OCI-LY1 (cell line): ENCODE data around the gene ZNF791.

Experiments used
- H2AFZ ChIP-seq: fragments of 200-600 bp; sonication (generic), shearing (Covaris generic); 2 replicates; pipeline ENCODE4 v1.6.0; 2014; ENCODE audit warnings: antibody characterized with exemption, mild to moderate bottlenecking, low read length
- H3F3A ChIP-seq: fragments of 200-600 bp; sonication (generic), shearing (Covaris generic); 2 replicates; pipeline ENCODE4 v1.6.0; 2014; ENCODE audit warnings: mild to moderate bottlenecking, antibody characterized with exemption, low read length, moderate library complexity; ENCODE audit not compliant: insufficient read depth
- H3K27ac ChIP-seq: fragments of 200-600 bp; sonication (generic); 2 replicates; pipeline ENCODE4 v1.5.1; 2014; ENCODE audit warnings: low read length, mixed run types, mild to moderate bottlenecking, low read depth; ENCODE audit not compliant: poor library complexity, severe bottlenecking
- H3K27me3 ChIP-seq: fragments of 200-600 bp; sonication (generic); 2 replicates; pipeline ENCODE4 v1.6.0; 2014; ENCODE audit warnings: antibody characterized with exemption, mild to moderate bottlenecking, low read length, moderate library complexity; ENCODE audit not compliant: insufficient read depth
- H3K36me3 ChIP-seq: fragments of 200-600 bp; sonication (generic); 2 replicates; pipeline ENCODE4 v1.6.1; 2014; ENCODE audit warnings: mild to moderate bottlenecking, antibody characterized with exemption, low read length, moderate library complexity, mixed read lengths; ENCODE audit not compliant: insufficient read depth
- H3K4me1 ChIP-seq: fragments of 200-600 bp; sonication (generic); 2 replicates; pipeline ENCODE4 v1.5.1; 2014; ENCODE audit warnings: mild to moderate bottlenecking, low read length, moderate library complexity; ENCODE audit not compliant: insufficient read depth, severe bottlenecking
- H3K4me2 ChIP-seq: fragments of 200-600 bp; sonication (generic), shearing (Covaris generic); 2 replicates; pipeline ENCODE4 v1.6.1; 2014; ENCODE audit warnings: low read length
- H3K4me3 ChIP-seq: fragments of 200-600 bp; sonication (generic); 2 replicates; pipeline ENCODE4 v1.5.1; 2014; ENCODE audit warnings: low read length, low read depth, mild to moderate bottlenecking, mixed read lengths; ENCODE audit not compliant: poor library complexity, severe bottlenecking
- H3K79me2 ChIP-seq: fragments of 200-600 bp; shearing (Covaris generic); 2 replicates; pipeline ENCODE4 v1.6.1; 2016; ENCODE audit warnings: mixed run types, low read length, mixed read lengths; ENCODE audit not compliant: insufficient read depth
- H3K9ac ChIP-seq: fragments of 200-600 bp; sonication (generic), shearing (Covaris generic); 2 replicates; pipeline ENCODE4 v1.6.1; 2014; ENCODE audit warnings: mild to moderate bottlenecking, low read length, mixed read lengths
- H3K9me2 ChIP-seq: fragments of 200-600 bp; sonication (generic), shearing (Covaris generic); 2 replicates; pipeline ENCODE4 v1.6.1; 2014; ENCODE audit warnings: low read depth, mild to moderate bottlenecking, low read length, mixed read lengths
- H3K9me3 ChIP-seq: fragments of 200-600 bp; shearing (Covaris generic); 2 replicates; pipeline ENCODE4 v1.6.1; 2014; ENCODE audit warnings: low read length, mixed read lengths
- H4K20me1 ChIP-seq: fragments of 200-600 bp; sonication (generic), shearing (Covaris generic); 2 replicates; pipeline ENCODE4 v1.6.0; 2016; ENCODE audit warnings: mild to moderate bottlenecking, low read length; ENCODE audit not compliant: insufficient read depth
- EZH2 ChIP-seq: fragments of 200-600 bp; sonication (generic), shearing (Covaris generic); IDR thresholded peaks from 2 replicates; pipeline ENCODE4 v1.8.0; 2017; ENCODE audit warnings: borderline replicate concordance, mixed run types, mild to moderate bottlenecking, antibody characterized with exemption, low read length, moderate library complexity, mixed read lengths
- TF ChIP-seq, protein P1 (sequence below): fragments of 200-600 bp; sonication (generic), shearing (Covaris generic); IDR thresholded peaks from 2 replicates; pipeline ENCODE4 v1.5.1; 2017; ENCODE audit warnings: mild to moderate bottlenecking, antibody characterized with exemption, low read length, moderate library complexity, mixed read lengths

The ZNF791 gene

DNA sequence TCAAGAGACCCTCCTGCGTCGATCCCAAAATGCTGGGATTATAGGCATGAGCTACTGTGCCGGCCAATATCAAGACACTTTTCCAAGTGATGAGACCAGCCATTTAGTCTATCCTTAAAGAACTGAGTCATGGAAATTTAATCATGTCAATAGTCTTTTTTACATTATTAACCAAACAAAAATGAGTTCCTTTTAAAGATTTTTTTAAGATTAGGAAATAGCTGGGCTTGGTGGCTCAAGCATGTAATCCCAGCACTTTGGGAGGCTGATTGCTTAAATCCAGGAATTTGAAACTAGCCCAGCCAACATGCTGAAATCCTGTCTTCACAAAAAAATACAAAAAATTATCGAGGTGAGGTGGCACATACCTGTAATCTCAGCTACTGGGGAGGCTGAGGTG, 42.8 kb upstream of the ZNF791 start:
- H4K20me1 ChIP-seq = no peaks in the 10 kb centered on the region
- no peaks in the 10 kb centered on the region for H3K36me3 ChIP-seq
- TF ChIP-seq, protein P1, sequence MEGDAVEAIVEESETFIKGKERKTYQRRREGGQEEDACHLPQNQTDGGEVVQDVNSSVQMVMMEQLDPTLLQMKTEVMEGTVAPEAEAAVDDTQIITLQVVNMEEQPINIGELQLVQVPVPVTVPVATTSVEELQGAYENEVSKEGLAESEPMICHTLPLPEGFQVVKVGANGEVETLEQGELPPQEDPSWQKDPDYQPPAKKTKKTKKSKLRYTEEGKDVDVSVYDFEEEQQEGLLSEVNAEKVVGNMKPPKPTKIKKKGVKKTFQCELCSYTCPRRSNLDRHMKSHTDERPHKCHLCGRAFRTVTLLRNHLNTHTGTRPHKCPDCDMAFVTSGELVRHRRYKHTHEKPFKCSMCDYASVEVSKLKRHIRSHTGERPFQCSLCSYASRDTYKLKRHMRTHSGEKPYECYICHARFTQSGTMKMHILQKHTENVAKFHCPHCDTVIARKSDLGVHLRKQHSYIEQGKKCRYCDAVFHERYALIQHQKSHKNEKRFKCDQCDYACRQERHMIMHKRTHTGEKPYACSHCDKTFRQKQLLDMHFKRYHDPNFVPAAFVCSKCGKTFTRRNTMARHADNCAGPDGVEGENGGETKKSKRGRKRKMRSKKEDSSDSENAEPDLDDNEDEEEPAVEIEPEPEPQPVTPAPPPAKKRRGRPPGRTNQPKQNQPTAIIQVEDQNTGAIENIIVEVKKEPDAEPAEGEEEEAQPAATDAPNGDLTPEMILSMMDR = no peak
- TF ChIP-seq EZH2 = no peak
- no peaks in the 10 kb centered on the region for H3K79me2 ChIP-seq
- no peaks in the 10 kb centered on the region for H3K9me2 ChIP-seq
- H3K4me3 ChIP-seq = no peak overlapping the region
- no peak overlapping the region for H3K9ac ChIP-seq
- no peaks in the 10 kb centered on the region for H3K27me3 ChIP-seq
- H3K9me3 ChIP-seq = no peaks in the 10 kb centered on the region
- H3K4me2 ChIP-seq = no peak overlapping the region
- H3K4me1 ChIP-seq = no peaks in the 10 kb centered on the region
- no peak overlapping the region for H3K27ac ChIP-seq
- no peak overlapping the region for H2AFZ ChIP-seq
- no peaks in the 10 kb centered on the region for H3F3A ChIP-seq

DNA sequence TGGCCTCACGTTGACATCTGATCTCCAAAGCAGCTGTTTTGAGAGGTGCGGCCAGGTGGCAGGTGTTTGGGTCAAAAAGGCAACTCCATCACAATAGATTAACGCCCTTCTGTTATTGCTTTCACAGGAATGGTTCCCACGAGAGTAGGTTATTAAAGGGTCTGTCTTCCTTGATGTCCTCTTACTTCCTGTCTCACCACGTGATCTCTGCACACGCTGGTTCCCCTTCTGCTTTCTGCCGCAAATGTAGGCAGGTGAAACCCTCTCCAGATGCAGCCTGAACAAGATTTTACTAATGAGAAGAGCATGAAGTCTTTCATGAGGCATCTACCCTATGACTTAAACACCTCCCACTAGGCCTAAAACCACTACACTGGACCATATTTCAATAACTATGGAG, 36.7 kb upstream of the ZNF791 start:
- Histone ChIP-seq H4K20me1 (no peaks in the 10 kb centered on the region), H3K27ac (no peak overlapping the region), H3K79me2 (no peaks in the 10 kb centered on the region)

DNA sequence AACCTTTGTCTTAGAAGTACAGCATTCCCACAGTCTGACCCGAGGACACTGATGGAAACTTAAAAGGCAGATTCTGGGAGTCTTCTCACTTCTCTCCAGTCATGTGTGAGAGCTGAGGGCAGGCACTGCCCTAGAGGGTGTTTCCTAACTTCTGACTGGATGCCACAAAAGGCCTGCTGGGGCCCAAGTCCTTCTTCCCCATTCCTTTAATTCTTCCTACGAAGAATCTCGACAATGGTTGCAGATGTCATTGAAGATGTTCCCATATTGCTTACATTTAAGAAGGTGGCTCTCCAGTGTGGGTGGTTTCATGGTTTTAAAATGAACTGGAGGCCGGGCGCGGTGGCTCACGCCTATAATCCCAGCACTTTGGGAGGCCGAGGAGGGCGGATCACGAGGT, 32.1 kb upstream of the ZNF791 start:
- H3K9me2 ChIP-seq = no peaks in the 10 kb centered on the region
- peaks cover 56% of the 10 kb centered on the region for H3K36me3 ChIP-seq
- no peak overlapping the region for H2AFZ ChIP-seq
- peaks cover 5% of the 10 kb centered on the region for H3K4me1 ChIP-seq
- TF ChIP-seq, protein P1 = no peak
- TF ChIP-seq EZH2 = no peak
- no peak overlapping the region for H3K4me3 ChIP-seq
- H4K20me1 ChIP-seq = no peaks in the 10 kb centered on the region
- H3K9ac ChIP-seq = no peak overlapping the region
- H3K4me2 ChIP-seq = no peak overlapping the region
- H3K9me3 ChIP-seq = peaks cover 19% of the 10 kb centered on the region
- H3K27me3 ChIP-seq = no peaks in the 10 kb centered on the region
- no peaks in the 10 kb centered on the region for H3K79me2 ChIP-seq
- H3K27ac ChIP-seq = no peak overlapping the region
- no peaks in the 10 kb centered on the region for H3F3A ChIP-seq

More for the DNA sequence above, 36.7 kb upstream of the ZNF791 start:
- H3K9me3 ChIP-seq = 0 out of 2 replicates have a peak, but pooled peaks cover 3% of the 10 kb centered on the region
- H3K27me3 ChIP-seq = no peaks in the 10 kb centered on the region
- no peaks in the 10 kb centered on the region for H3K9me2 ChIP-seq
- H3K36me3 ChIP-seq = peaks cover 16% of the 10 kb centered on the region
- no peak overlapping the region for H2AFZ ChIP-seq
- H3K4me2 ChIP-seq = no peak overlapping the region
- TF ChIP-seq EZH2 = no peak
- TF ChIP-seq, protein P1 = no peak
- H3K9ac ChIP-seq = no peak overlapping the region
- H3K4me3 ChIP-seq = no peak overlapping the region
- peaks cover 5% of the 10 kb centered on the region for H3K4me1 ChIP-seq
- H3F3A ChIP-seq = no peaks in the 10 kb centered on the region
